ENCODE measurements around the gene ADAMTS14.

- TF ChIP-seq CTCF (IDR thresholded peaks at IDR 0.05) = no peak
- no peak for TF ChIP-seq POLR2A (IDR thresholded peaks at IDR 0.05)
Measured at GRCh38 chr10:70685455-70685911, 13.2 kb downstream of the ADAMTS14 start.
